Right cardiac atrium (tissue), 5 donors: ENCODE data around the gene ZSWIM4. TPM values are rescaled to one million over a fixed set of nuclear protein-coding genes. Genes with fewer than 3 reads are reported as not detected.

Experiments
- ATAC-seq, 2 donors: fragments of 200-7000 bp; cut with Tn5 transposase; one replicate each; pipeline versions ENCODE4 v1.8.0 to v1.9.1; 2020; ENCODE audit warnings: moderate library complexity in 2 of 2, mild to moderate bottlenecking in 1 of 2
- DNase-seq, 3 donors: peaks; one replicate each; pipeline ENCODE4 v3.0.0-alpha.2; 2020
- H3K27ac ChIP-seq: one replicate; pipeline ENCODE4 v1.5.1; 2013; ENCODE audit warnings: mild to moderate bottlenecking, low read length, control low read depth, moderate library complexity
- H3K27me3 ChIP-seq: one replicate; pipeline ENCODE4 v1.6.1; 2013; ENCODE audit not compliant: control insufficient read depth, insufficient read depth
- H3K4me1 ChIP-seq: one replicate; pipeline ENCODE4 v1.6.1; 2013; ENCODE audit warnings: low read length; ENCODE audit not compliant: control insufficient read depth, insufficient read depth
- H3K4me3 ChIP-seq: one replicate; pipeline ENCODE4 v1.5.1; 2013; ENCODE audit warnings: low read length, control low read depth
- H3K9me3 ChIP-seq: one replicate; pipeline ENCODE4 v1.6.1; 2013; ENCODE audit warnings: low read length; ENCODE audit not compliant: control insufficient read depth
- WGBS: extraction: QIAGEN DNeasy Blood & Tissue Kit; methylation state at CpG from one replicate; pipeline ENCODE4 v1.1.7; 2013; 5-methylcytosine and 5-hydroxymethylcytosine counted together
- intact Hi-C, 4 donors: fragments of 100-400 bp; cut with DNase I; formaldehyde crosslinking; loops; one replicate each; pipeline versions ENCODE4 v1.11.0 to v1.14.0; 2022 to 2023
- polyA plus RNA-seq: library from polyadenylated mRNA; stranded (reverse); fragments of 200-250 nt; gene quantifications from one replicate; pipeline ENCODE4 v1.2.3, GENCODE V29; 2013
- total RNA-seq, 4 donors: library from RNA; stranded (reverse); fragmentation: NEBNext Ultra II Directional; extraction: Animal tissue kit (Norgen Biotek cat#: 25700); gene quantifications; one replicate each; pipeline ENCODE4 v1.2.1, GENCODE V29; 2021
- donor health status: healthy with polysubstance abuse.
- donor health status: DM: no; HTN: yes; CAD: no.
- donor health status: DM: no; HTN: no; CAD: no.
- donor health status: DM: no; HTN: yes; CAD: no; lungs with severe emphysema.
- donor health status: DM: yes; HTN: yes; CAD: no.

Gene ZSWIM4
- total and polyA plus RNA-seq, 5 donors: 2.3 to 6.4 (median 3.5) TPM

- 93% methylated on average over 9 of the region's 9 CpGs for WGBS
- Histone ChIP-seq H3K27ac (no peak overlapping the region), H3K27me3 (no peaks in the 10 kb centered on the region), H3K9me3 (no peaks in the 10 kb centered on the region), H3K4me1 (no peaks in the 10 kb centered on the region), H3K4me3 (no peak overlapping the region)
- intact Hi-C loops: no loop called here
- DNase-seq (no peak), ATAC-seq (no peak)
Measured at GRCh38 chr19:13826652-13827235, 31.5 kb downstream of the ZSWIM4 start.

- intact Hi-C loops: no loop called here
- DNase-seq: no peak
Measured at GRCh38 chr19:13827656-13828055, 32.4 kb downstream of the ZSWIM4 start.

GRCh38 chr19:13830114-13830740, 35.0 kb downstream of the ZSWIM4 start:
- Histone ChIP-seq H3K27ac (no peak overlapping the region), H3K9me3 (no peaks in the 10 kb centered on the region), H3K27me3 (no peaks in the 10 kb centered on the region), H3K4me3 (no peak overlapping the region), H3K4me1 (peaks cover 7% of the 10 kb centered on the region)
- WGBS: 94% methylated on average over 47 of the region's 47 CpGs
- peak in 2 of 3 donors; percentile 59 to 60 for DNase-seq
- intact Hi-C loops: loop anchor here in 1 of 4 donors (5.0 kb wide), 1 partner anchor 33 kb away; the partner anchor contains the start of gene ZSWIM4
- ATAC-seq: no peak

More at GRCh38 chr19:13827656-13828055, 32.4 kb downstream of the ZSWIM4 start:
- H3K27me3 ChIP-seq: no peaks in the 10 kb centered on the region
- H3K27ac ChIP-seq: no peak overlapping the region
- H3K4me1 ChIP-seq: no peaks in the 10 kb centered on the region
- H3K4me3 ChIP-seq: no peak overlapping the region
- no peaks in the 10 kb centered on the region for H3K9me3 ChIP-seq
- WGBS: 78% methylated on average over 4 of the region's 4 CpGs
- no peak for ATAC-seq

GRCh38 chr19:13830741-13831536, 35.7 kb downstream of the ZSWIM4 start:
- Histone ChIP-seq H3K27me3 (no peaks in the 10 kb centered on the region), H3K4me1 (peaks cover 7% of the 10 kb centered on the region), H3K4me3 (no peak overlapping the region), H3K27ac (no peak overlapping the region), H3K9me3 (no peaks in the 10 kb centered on the region)
- intact Hi-C loops: loop anchor here in 1 of 4 donors (5.0 kb wide), 1 partner anchor 34 kb away; the partner anchor contains the start of gene ZSWIM4
- no peak for ATAC-seq
- whole genome bisulfite sequencing: 91% methylated on average over 32 of the region's 32 CpGs
- peak in 1 of 3 donors; percentile 64 for DNase-seq

- 67% methylated on average over 22 of the region's 22 CpGs for WGBS
- no peak overlapping the region for H3K4me3 ChIP-seq
- H3K9me3 ChIP-seq: no peaks in the 10 kb centered on the region
- no peak overlapping the region for H3K27ac ChIP-seq
- DNase-seq (peak in 2 of 3 donors; percentile 58 to 71), ATAC-seq (no peak)
- intact Hi-C loops: loop anchor here in 1 of 4 donors (5.0 kb wide), 1 partner anchor 35 kb away; the partner anchor contains the start of gene ZSWIM4
- H3K4me1 ChIP-seq: peaks cover 10% of the 10 kb centered on the region
- no peaks in the 10 kb centered on the region for H3K27me3 ChIP-seq
Measured at GRCh38 chr19:13831537-13832467, 36.6 kb downstream of the ZSWIM4 start.

- H3K9me3 ChIP-seq: no peaks in the 10 kb centered on the region
- peak overlapping the region; percentile 43 for H3K27ac ChIP-seq
- 7% methylated on average over 59 of the region's 59 CpGs for WGBS
- H3K27me3 ChIP-seq: no peaks in the 10 kb centered on the region
- DNase-seq (peak; percentile 96 to 99 (median 98)), ATAC-seq (peak; percentile 80 to 89)
- H3K4me1 ChIP-seq: peaks cover 10% of the 10 kb centered on the region
- intact Hi-C loops: loop anchor here in 1 of 4 donors (5.0 kb wide), 1 partner anchor 36 kb away; the partner anchor contains the start of gene ZSWIM4
- no peak overlapping the region for H3K4me3 ChIP-seq
Measured at GRCh38 chr19:13833330-13834243, 38.3 kb downstream of the ZSWIM4 start.

GRCh38 chr19:13834244-13835069, 39.2 kb downstream of the ZSWIM4 start:
- peaks cover 10% of the 10 kb centered on the region for H3K4me1 ChIP-seq
- DNase-seq (no peak), ATAC-seq (no peak)
- no peak overlapping the region for H3K4me3 ChIP-seq
- 63% methylated on average over 14 of the region's 14 CpGs for WGBS
- no peaks in the 10 kb centered on the region for H3K27me3 ChIP-seq
- peak overlapping the region; percentile 39 for H3K27ac ChIP-seq
- no peaks in the 10 kb centered on the region for H3K9me3 ChIP-seq
- intact Hi-C loops: loop anchor here in 1 of 4 donors (5.0 kb wide), 1 partner anchor 37 kb away; the partner anchor contains the start of gene ZSWIM4

GRCh38 chr19:13835791-13836723, 40.8 kb downstream of the ZSWIM4 start:
- ATAC-seq (no peak), DNase-seq (peak; percentile 62 to 79 (median 72))
- Histone ChIP-seq H3K27me3 (no peaks in the 10 kb centered on the region), H3K9me3 (no peaks in the 10 kb centered on the region), H3K4me1 (peaks cover 10% of the 10 kb centered on the region), H3K4me3 (no peak overlapping the region), H3K27ac (peak overlapping the region; percentile 74)
- intact Hi-C loops: no loop called here
- WGBS: 37% methylated on average over 21 of the region's 21 CpGs
